ENCODE data around the gene OGFR. TPM values are rescaled to one million over a fixed set of nuclear protein-coding genes. Genes with fewer than 3 reads are reported as not detected.

Gene OGFR
- 28.3 and 31.1 TPM in 2 replicates for total RNA-seq

GRCh38 chr20:62804627-62805154 lies at the start of gene OGFR:
Gene OGFR, plus strand, starts transcription at chr20:62804835. Its CDS starts 25 bp downstream, at chr20:62804860.

GRCh38 chr20:62816884-62817873 lies 12.5 kb downstream of the OGFR start, which contains the start of gene COL9A3:
Gene COL9A3, plus strand, starts transcription at chr20:62817050. Its CDS starts 15 bp downstream, at chr20:62817065.

GRCh38 chr20:62861726-62862336 lies 57.2 kb downstream of the OGFR start, which contains the start of gene TCFL5:
Gene TCFL5, minus strand, starts transcription at chr20:62861822. Its CDS starts 152 bp downstream, at chr20:62861670.

Small RNA genes lying within 50 kb of the gene (small RNA-seq; reads per million reads assigned to genes)
- not detected for gene DPH3P1

Other genes starting within 250 kb of the OGFR start
- gene SLCO4A1, start 162.3 kb upstream of the OGFR start, total RNA-seq, result 15.7 and 36.3 TPM in 2 replicates
- 0.11 TPM in 1 of 2 replicates, not detected in the other for gene NTSR1, start 96.0 kb upstream of the OGFR start, total RNA-seq
- gene MRGBP, start 8.4 kb upstream of the OGFR start, total RNA-seq, result 15.7 and 18.8 TPM in 2 replicates
- gene COL9A3, start 12.2 kb downstream of the OGFR start, total RNA-seq, result 3.1 and 7.0 TPM in 2 replicates
- gene TCFL5, start 57.0 kb downstream of the OGFR start, total RNA-seq, result 9.0 and 10.2 TPM in 2 replicates
- 44.4 and 47.2 TPM in 2 replicates for gene DIDO1, start 121.7 kb downstream of the OGFR start, total RNA-seq
- 42.7 and 59.3 TPM in 2 replicates for gene GID8, start 133.3 kb downstream of the OGFR start, total RNA-seq
- gene SLC17A9, start 147.9 kb downstream of the OGFR start, total RNA-seq, result 23.2 and 25.8 TPM in 2 replicates
- 0.39 TPM in 1 of 2 replicates, not detected in the other for gene BHLHE23, start 202.1 kb downstream of the OGFR start, total RNA-seq

Measured in placental epithelial cell (primary cell).